HCT116 (cell line): Measurements from ENCODE around the gene ZNF780A. TPM values are rescaled to one million over a fixed set of nuclear protein-coding genes. Genes with fewer than 3 reads are reported as not detected.

Experiments
- ATAC-seq: fragments of 200-7000 bp; cut with Tn5 transposase; 2 replicates; pipeline ENCODE4 v1.9.1; 2020; ENCODE audit warnings: mild to moderate bottlenecking, moderate library complexity
- BruUV-seq: library from RNA; stranded (reverse); fragments of 400-500 nt; replicated peaks from 2 replicates; lab custom pipeline; 2021; lab: Mats Ljungman, UMichigan
- CTCF ChIA-PET: fragments of 300-600 bp; sonication (Branson Sonifier 250); formaldehyde crosslinking; loops from one replicate; lab custom pipeline; 2021; ENCODE audit warnings: antibody characterized with exemption; lab: Charles Lee
- POLR2A ChIA-PET: fragments of 300-600, 350-600 bp; sonication (Branson Sonifier 250); formaldehyde crosslinking; loops from one replicate; lab custom pipeline; 2021; ENCODE audit warnings: antibody characterized with exemption; lab: Charles Lee
- RAD21 ChIA-PET, 2 experiments: fragments of 300-600 bp; sonication (Branson Sonifier 250); formaldehyde crosslinking; loops; one replicate each; lab custom pipeline; 2023; ENCODE audit warnings: low total read pairs in 2 of 2; ENCODE audit not compliant: uncharacterized antibody in 2 of 2, unreplicated experiment in 2 of 2, low non-redundant PET in 1 of 2; lab: Charles Lee
- DNase-seq: peaks from one replicate; pipeline ENCODE4 v3.0.0-alpha.2; 2010; ENCODE audit warnings: low read depth, low spot score
- H2AFZ ChIP-seq: fragments of 200-600 bp; shearing (Covaris generic), sonication (generic); 2 replicates; pipeline ENCODE4 v1.6.1; 2017; ENCODE audit warnings: low read depth, mixed run types, mixed read lengths, antibody characterized with exemption, low read length; ENCODE audit not compliant: poor library complexity, severe bottlenecking
- H3K27ac ChIP-seq: 2 replicates; pipeline ENCODE4 v1.5.1; 2012; ENCODE audit warnings: low read depth, low read length
- H3K27me3 ChIP-seq: fragments of 200-600 bp; sonication (generic); 2 replicates; pipeline ENCODE4 v1.6.1; 2016; ENCODE audit warnings: mixed run types, low read length, mixed read lengths; ENCODE audit not compliant: insufficient read depth
- H3K36me3 ChIP-seq, 2 experiments: fragments of 200-500 bp in 1 of 2; fragments of 200-600 bp in 1 of 2; sonication (Bioruptor generic) in 1 of 2; sonication (generic) in 1 of 2; 2 replicates each; pipeline versions ENCODE4 v1.5.1 to v1.6.1; 2014 to 2016; ENCODE audit warnings: low read length in 2 of 2, inconsistent platforms in 1 of 2, mixed read lengths in 1 of 2, mixed run types in 1 of 2; ENCODE audit not compliant: insufficient read depth in 2 of 2, control insufficient read depth in 1 of 2
- H3K4me1 ChIP-seq, 2 experiments: fragments of 200-600 bp in 1 of 2; sonication (generic) in 1 of 2; 2 replicates each; pipeline versions ENCODE4 v1.5.1 to v1.6.1; 2012 to 2017; ENCODE audit warnings: low read length in 2 of 2, inconsistent platforms in 1 of 2, mild to moderate bottlenecking in 1 of 2, mixed read lengths in 1 of 2, mixed run types in 1 of 2, moderate library complexity in 1 of 2; ENCODE audit not compliant: insufficient read depth in 2 of 2, control insufficient read depth in 1 of 2
- H3K4me2 ChIP-seq: fragments of 200-600 bp; sonication (generic); 2 replicates; pipeline ENCODE4 v1.6.1; 2017; ENCODE audit warnings: mixed run types, low read length, mixed read lengths
- H3K4me3 ChIP-seq, 2 experiments: fragments of 200-600 bp in 1 of 2; sonication (generic) in 1 of 2; replicated peaks in 1 of 2; 2 replicates each; pipeline ENCODE4 v1.5.1; 2011 to 2016; ENCODE audit warnings: low read length in 2 of 2, control low read depth in 1 of 2, low read depth in 1 of 2, mild to moderate bottlenecking in 1 of 2, mixed read lengths in 1 of 2, mixed run types in 1 of 2
- H3K79me2 ChIP-seq: fragments of 200-600 bp; sonication (generic); 2 replicates; pipeline ENCODE4 v1.6.1; 2017; ENCODE audit warnings: mild to moderate bottlenecking, mixed run types, low read length, moderate library complexity, mixed read lengths; ENCODE audit not compliant: insufficient read depth
- H3K9ac ChIP-seq: fragments of 200-600 bp; sonication (generic); 2 replicates; pipeline ENCODE4 v1.6.1; 2016; ENCODE audit warnings: low read length, mixed read lengths
- H3K9me2 ChIP-seq: fragments of 200-600 bp; sonication (generic), shearing (Covaris generic); 2 replicates; pipeline ENCODE4 v1.6.1; 2017; ENCODE audit warnings: mixed run types, mild to moderate bottlenecking, moderate library complexity; ENCODE audit not compliant: insufficient read depth
- H3K9me3 ChIP-seq, 2 experiments: fragments of 200-500 bp in 1 of 2; fragments of 200-600 bp in 1 of 2; sonication (Bioruptor generic) in 1 of 2; sonication (generic) in 1 of 2; 2 replicates each; pipeline ENCODE4 v1.6.1; 2014 to 2017; ENCODE audit warnings: low read length in 2 of 2, mixed read lengths in 2 of 2, inconsistent platforms in 1 of 2, low read depth in 1 of 2, mild to moderate bottlenecking in 1 of 2, mixed run types in 1 of 2, moderate library complexity in 1 of 2; ENCODE audit not compliant: control insufficient read depth in 1 of 2, insufficient read depth in 1 of 2
- H4K20me1 ChIP-seq: fragments of 200-600 bp; sonication (generic), shearing (Covaris generic); 2 replicates; pipeline ENCODE4 v1.6.1; 2017; ENCODE audit warnings: mixed run types, mild to moderate bottlenecking, moderate library complexity; ENCODE audit not compliant: insufficient read depth
- CTCF ChIP-seq, 3 experiments: fragments of 200-600 bp in 1 of 3; sonication (generic) in 1 of 3; IDR thresholded peaks in 2 of 3; conservative IDR thresholded peaks in 1 of 3; 2 replicates each; pipeline ENCODE4 v1.5.1; 2012 to 2017; ENCODE audit warnings: low read depth in 2 of 3, low read length in 2 of 3, antibody characterized with exemption in 1 of 3, borderline replicate concordance in 1 of 3, control low read depth in 1 of 3, mild to moderate bottlenecking in 1 of 3, mixed read lengths in 1 of 3, mixed run types in 1 of 3, moderate library complexity in 1 of 3; ENCODE audit not compliant: insufficient read depth in 1 of 3
- MAX ChIP-seq: IDR thresholded peaks from 2 replicates; pipeline ENCODE4 v1.6.1; 2012
- REST ChIP-seq: IDR thresholded peaks from 2 replicates; pipeline ENCODE4 v1.6.1; 2012; ENCODE audit warnings: low read depth
- SP1 ChIP-seq: IDR thresholded peaks from 2 replicates; pipeline ENCODE4 v1.6.1; 2012; ENCODE audit warnings: low read depth
- YY1 ChIP-seq: IDR thresholded peaks from 2 replicates; pipeline ENCODE4 v1.6.1; 2011; ENCODE audit warnings: low read length, low read depth, moderate library complexity, mild to moderate bottlenecking; ENCODE audit not compliant: insufficient replicate concordance; ENCODE audit errors: extremely low read depth
- ZBTB33 ChIP-seq: IDR thresholded peaks from 2 replicates; pipeline ENCODE4 v1.6.1; 2011; ENCODE audit warnings: mild to moderate bottlenecking, low read length, moderate library complexity; ENCODE audit not compliant: insufficient replicate concordance; ENCODE audit errors: extremely low read depth
- intact Hi-C: fragments of 100-400 bp; cut with micrococcal nuclease; formaldehyde crosslinking; loops from 2 replicates; pipeline ENCODE4 v1.10.0; 2022
- total RNA-seq: library from RNA; stranded (reverse); gene quantifications from one replicate; pipeline ENCODE4 v1.2.1, GENCODE V29; 2021; ENCODE audit not compliant: unreplicated experiment

Gene ZNF780A
- total RNA-seq, 1 experiment from 2014 or later = 18.9 TPM

- Histone ChIP-seq H3K9ac (no peak overlapping the region), H3K27me3 (peaks cover 18% of the 10 kb centered on the region; the same call in 1 of the 2 replicates), H2AFZ (no peak overlapping the region), H3K9me2 (no peaks in the 10 kb centered on the region), H3K27ac (no peak overlapping the region), H4K20me1 (no peaks in the 10 kb centered on the region), H3K9me3 (no peaks in the 10 kb centered on the region), H3K79me2 (no peaks in the 10 kb centered on the region), H3K4me3 (no peak overlapping the region), H3K36me3 (no peaks in the 10 kb centered on the region), H3K4me2 (no peak overlapping the region), H3K4me1 (no peaks in the 10 kb centered on the region)
- ChIA-PET RAD21 (no interaction called here), CTCF (no interaction called here), POLR2A (no interaction called here)
- TF ChIP-seq REST (no peak), CTCF (IDR thresholded peaks at IDR 0.05 in 2 of 3, conservative IDR thresholded peaks at IDR 0.05 in 1 of 3; ENCODE audit: borderline replicate concordance in 1 of 3, insufficient read depth in 1 of 3, low read depth in 2 of 3, low read length in 2 of 3) (no peak), MAX (no peak), SP1 (no peak), YY1 (no peak), ZBTB33 (no peak)
- DNase-seq = no peak
- no TSS peak for BruUV-seq
- intact Hi-C loops = no loop called here
- ATAC-seq = no peak
These were observed 46.1 kb upstream of the ZNF780A start for GRCh38 chr19:40136818-40137217.
